ENCODE data around the gene HS2ST1.

- no peak for TF ChIP-seq CTCF (IDR thresholded peaks at IDR 0.05; ENCODE audit: low read depth, low read length, missing input control)
- TF ChIP-seq RAD21 (IDR thresholded peaks at IDR 0.05): no peak
- TF ChIP-seq MAX (IDR thresholded peaks at IDR 0.05): no peak
- no peak for TF ChIP-seq EGR1 (IDR thresholded peaks at IDR 0.05; ENCODE audit: low read depth in 2 of 2)
- TF ChIP-seq REST (IDR thresholded peaks at IDR 0.05): no peak
Measured at GRCh38 chr1:87089070-87089736, 174.8 kb downstream of the HS2ST1 start.

All from liver (tissue), 3 donors.